ENCODE results near the gene POC1B. TPM values are rescaled to one million over a fixed set of nuclear protein-coding genes. Genes with fewer than 3 reads are reported as not detected.

Gene POC1B
- total RNA-seq, 1 experiment from 2014 or later, result 17.8 TPM

DNA sequence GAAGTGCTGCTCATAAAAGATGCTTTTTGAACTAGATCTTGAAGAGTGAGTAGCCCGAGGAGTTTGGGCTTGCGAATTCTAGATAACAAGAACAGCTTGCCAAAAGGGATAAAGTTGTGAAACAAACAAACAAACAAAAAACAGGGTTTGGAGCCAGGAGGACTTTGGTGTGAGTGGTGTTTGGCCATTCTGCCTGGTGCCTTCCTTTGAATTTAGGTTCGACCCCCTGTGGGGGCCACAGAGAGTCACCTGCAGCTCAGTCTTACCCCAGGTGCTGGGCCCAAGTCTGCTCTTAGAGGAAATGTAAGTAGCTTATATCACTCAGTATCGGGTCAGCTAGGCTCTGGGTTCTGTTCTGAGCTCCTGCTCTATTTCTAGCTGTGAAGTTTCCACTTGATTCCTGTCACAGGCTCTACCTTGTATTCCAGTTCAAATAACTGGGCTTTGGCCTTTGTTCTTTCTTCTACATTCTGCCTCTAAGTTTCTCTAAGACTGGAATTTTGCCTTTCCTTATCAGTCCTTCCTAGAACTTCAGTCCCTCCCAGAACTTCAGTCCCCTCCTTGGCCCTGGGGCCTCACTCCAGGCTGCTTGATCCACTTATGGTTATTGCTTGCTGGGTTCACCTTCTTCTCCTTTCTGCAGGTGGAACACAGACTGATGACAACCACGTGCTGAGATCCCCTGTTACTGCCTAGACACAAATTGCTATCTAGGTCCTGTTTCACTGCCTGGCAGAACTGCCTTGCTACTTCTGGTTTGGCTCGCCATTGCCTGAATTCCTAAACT is 153.1 kb downstream of the POC1B start:
- Mint-ChIP-seq H3K4me3 (no peak overlapping the region), H3K4me1 (peaks cover 46% of the 10 kb centered on the region), H3K27me3 (ENCODE audit: low read depth) (no peaks in the 10 kb centered on the region), H3K36me3 (peaks cover 2% of the 10 kb centered on the region), H3K27ac (peak overlapping the region; percentile 16; the same call in 1 of the 2 replicates), H3K9me3 (peaks cover 2% of the 10 kb centered on the region)
- TF ChIP-seq GRHL2 (CRISPR knock-in tag; IDR thresholded peaks at IDR 0.05; ENCODE audit: insufficient replicate concordance, severe bottlenecking), result no peak
- no peak for TF ChIP-seq ZNF396 (CRISPR knock-in tag; IDR thresholded peaks at IDR 0.05; ENCODE audit: borderline replicate concordance)
- TF ChIP-seq MYBL2 (CRISPR knock-in tag; IDR thresholded peaks at IDR 0.05), result no peak
- no peak for TF ChIP-seq ZNF263 (CRISPR knock-in tag; IDR thresholded peaks at IDR 0.05; ENCODE audit: low read depth)
- TF ChIP-seq, protein P1, sequence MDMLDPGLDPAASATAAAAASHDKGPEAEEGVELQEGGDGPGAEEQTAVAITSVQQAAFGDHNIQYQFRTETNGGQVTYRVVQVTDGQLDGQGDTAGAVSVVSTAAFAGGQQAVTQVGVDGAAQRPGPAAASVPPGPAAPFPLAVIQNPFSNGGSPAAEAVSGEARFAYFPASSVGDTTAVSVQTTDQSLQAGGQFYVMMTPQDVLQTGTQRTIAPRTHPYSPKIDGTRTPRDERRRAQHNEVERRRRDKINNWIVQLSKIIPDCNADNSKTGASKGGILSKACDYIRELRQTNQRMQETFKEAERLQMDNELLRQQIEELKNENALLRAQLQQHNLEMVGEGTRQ (CRISPR knock-in tag; IDR thresholded peaks at IDR 0.05), result no peak
- TF ChIP-seq CREB1 (CRISPR knock-in tag; IDR thresholded peaks at IDR 0.05), result no peak
- TF ChIP-seq, protein P2, sequence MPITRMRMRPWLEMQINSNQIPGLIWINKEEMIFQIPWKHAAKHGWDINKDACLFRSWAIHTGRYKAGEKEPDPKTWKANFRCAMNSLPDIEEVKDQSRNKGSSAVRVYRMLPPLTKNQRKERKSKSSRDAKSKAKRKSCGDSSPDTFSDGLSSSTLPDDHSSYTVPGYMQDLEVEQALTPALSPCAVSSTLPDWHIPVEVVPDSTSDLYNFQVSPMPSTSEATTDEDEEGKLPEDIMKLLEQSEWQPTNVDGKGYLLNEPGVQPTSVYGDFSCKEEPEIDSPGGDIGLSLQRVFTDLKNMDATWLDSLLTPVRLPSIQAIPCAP (CRISPR knock-in tag; IDR thresholded peaks at IDR 0.05), result no peak
- TF ChIP-seq, protein P3, sequence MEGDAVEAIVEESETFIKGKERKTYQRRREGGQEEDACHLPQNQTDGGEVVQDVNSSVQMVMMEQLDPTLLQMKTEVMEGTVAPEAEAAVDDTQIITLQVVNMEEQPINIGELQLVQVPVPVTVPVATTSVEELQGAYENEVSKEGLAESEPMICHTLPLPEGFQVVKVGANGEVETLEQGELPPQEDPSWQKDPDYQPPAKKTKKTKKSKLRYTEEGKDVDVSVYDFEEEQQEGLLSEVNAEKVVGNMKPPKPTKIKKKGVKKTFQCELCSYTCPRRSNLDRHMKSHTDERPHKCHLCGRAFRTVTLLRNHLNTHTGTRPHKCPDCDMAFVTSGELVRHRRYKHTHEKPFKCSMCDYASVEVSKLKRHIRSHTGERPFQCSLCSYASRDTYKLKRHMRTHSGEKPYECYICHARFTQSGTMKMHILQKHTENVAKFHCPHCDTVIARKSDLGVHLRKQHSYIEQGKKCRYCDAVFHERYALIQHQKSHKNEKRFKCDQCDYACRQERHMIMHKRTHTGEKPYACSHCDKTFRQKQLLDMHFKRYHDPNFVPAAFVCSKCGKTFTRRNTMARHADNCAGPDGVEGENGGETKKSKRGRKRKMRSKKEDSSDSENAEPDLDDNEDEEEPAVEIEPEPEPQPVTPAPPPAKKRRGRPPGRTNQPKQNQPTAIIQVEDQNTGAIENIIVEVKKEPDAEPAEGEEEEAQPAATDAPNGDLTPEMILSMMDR (IDR thresholded peaks at IDR 0.05), result no peak
- POLR2A ChIA-PET, result interaction anchor here (1.0 kb wide), 1 partner anchor 20 kb away, joined by 3 read pairs; the partner anchor contains the start of gene DUSP6
- DNase-seq (ENCODE audit: low spot score) (no peak), ATAC-seq (peak; percentile 45)
- CTCF ChIA-PET, result no interaction called here

DNA sequence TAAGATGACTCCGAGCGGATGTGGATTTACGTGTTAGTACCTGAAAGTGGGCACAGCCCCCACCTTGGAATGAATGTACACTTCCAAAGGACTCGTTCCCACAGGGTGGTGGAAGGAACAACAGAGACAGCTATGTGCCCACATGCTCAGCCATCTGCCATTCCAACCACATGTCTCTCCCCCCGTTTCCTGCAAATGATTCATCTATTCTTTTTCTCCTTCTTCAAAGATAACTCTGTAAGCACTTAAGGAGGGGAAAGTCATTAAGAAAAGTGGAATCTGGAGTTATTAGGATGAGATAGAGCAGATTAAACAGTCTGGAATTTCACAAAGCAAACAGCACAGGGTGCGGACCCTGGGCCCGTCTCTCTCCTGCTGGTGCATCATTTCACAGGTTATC is 155.0 kb downstream of the POC1B start:
- DNase-seq (ENCODE audit: low spot score) (no peak), ATAC-seq (no peak)
- CTCF ChIA-PET, result no interaction called here
- no peak overlapping the region for H3K4me3 Mint-ChIP-seq
- no peaks in the 10 kb centered on the region for H3K9me3 Mint-ChIP-seq
- H3K4me1 Mint-ChIP-seq, result peaks cover 46% of the 10 kb centered on the region
- POLR2A ChIA-PET, result no interaction called here
- no peaks in the 10 kb centered on the region for H3K27me3 Mint-ChIP-seq (ENCODE audit: low read depth)
- no peak overlapping the region for H3K27ac Mint-ChIP-seq
- no peaks in the 10 kb centered on the region for H3K36me3 Mint-ChIP-seq
- TF ChIP-seq EMX1 (CRISPR knock-in tag; IDR thresholded peaks at IDR 0.05) (no peak), NR1H2 (CRISPR knock-in tag; IDR thresholded peaks at IDR 0.05) (no peak), ATF1 (CRISPR knock-in tag; IDR thresholded peaks at IDR 0.05) (no peak), ZNF317 (CRISPR knock-in tag; IDR thresholded peaks at IDR 0.05; ENCODE audit: borderline replicate concordance, low read depth) (no peak), SP1 (CRISPR knock-in tag; conservative IDR thresholded peaks at IDR 0.05) (no peak), TP53 (CRISPR knock-in tag; IDR thresholded peaks at IDR 0.05) (no peak), NR3C1 (CRISPR knock-in tag; conservative IDR thresholded peaks at IDR 0.05; ENCODE audit: low read depth) (no peak), RELA (CRISPR knock-in tag; IDR thresholded peaks at IDR 0.05; ENCODE audit: borderline replicate concordance) (no peak)
- TF ChIP-seq, protein P2 (CRISPR knock-in tag; IDR thresholded peaks at IDR 0.05), result no peak
- TF ChIP-seq, protein P4, sequence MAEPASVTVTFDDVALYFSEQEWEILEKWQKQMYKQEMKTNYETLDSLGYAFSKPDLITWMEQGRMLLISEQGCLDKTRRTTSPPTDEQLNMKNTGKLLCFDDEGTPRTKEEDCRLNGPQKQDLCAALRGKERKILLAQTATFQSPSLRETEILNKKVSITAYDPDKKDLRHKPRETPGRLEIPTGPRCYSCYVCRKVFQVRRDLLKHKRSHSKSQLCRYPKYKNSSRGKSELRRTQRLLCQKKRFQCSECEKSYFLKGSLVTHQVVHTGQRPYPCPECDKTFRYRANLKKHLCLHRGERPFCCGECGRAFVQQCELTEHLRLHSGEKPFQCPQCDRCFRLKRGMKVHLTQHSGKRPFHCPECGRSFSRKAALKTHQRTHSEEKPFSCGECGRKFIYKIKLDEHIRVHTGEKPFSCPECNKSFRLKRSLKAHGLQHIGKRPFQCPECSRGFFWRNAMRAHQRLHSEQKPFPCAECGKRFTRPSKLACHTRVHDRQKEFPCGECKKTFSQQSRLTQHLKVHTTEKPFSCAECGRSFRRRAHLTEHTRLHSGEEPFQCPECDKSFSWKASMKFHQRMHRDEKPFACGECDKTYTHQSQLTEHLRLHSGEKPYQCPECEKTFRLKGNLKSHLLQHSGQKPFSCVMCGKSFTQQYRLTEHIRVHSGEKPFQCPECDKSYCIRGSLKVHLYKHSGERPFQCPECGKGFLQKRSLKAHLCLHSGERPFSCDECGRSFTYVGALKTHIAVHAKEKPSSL (CRISPR knock-in tag; conservative IDR thresholded peaks at IDR 0.05), result no peak
- TF ChIP-seq, protein P5, sequence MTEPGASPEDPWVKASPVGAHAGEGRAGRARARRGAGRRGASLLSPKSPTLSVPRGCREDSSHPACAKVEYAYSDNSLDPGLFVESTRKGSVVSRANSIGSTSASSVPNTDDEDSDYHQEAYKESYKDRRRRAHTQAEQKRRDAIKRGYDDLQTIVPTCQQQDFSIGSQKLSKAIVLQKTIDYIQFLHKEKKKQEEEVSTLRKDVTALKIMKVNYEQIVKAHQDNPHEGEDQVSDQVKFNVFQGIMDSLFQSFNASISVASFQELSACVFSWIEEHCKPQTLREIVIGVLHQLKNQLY (CRISPR knock-in tag; IDR thresholded peaks at IDR 0.05), result no peak
- TF ChIP-seq, protein P6, sequence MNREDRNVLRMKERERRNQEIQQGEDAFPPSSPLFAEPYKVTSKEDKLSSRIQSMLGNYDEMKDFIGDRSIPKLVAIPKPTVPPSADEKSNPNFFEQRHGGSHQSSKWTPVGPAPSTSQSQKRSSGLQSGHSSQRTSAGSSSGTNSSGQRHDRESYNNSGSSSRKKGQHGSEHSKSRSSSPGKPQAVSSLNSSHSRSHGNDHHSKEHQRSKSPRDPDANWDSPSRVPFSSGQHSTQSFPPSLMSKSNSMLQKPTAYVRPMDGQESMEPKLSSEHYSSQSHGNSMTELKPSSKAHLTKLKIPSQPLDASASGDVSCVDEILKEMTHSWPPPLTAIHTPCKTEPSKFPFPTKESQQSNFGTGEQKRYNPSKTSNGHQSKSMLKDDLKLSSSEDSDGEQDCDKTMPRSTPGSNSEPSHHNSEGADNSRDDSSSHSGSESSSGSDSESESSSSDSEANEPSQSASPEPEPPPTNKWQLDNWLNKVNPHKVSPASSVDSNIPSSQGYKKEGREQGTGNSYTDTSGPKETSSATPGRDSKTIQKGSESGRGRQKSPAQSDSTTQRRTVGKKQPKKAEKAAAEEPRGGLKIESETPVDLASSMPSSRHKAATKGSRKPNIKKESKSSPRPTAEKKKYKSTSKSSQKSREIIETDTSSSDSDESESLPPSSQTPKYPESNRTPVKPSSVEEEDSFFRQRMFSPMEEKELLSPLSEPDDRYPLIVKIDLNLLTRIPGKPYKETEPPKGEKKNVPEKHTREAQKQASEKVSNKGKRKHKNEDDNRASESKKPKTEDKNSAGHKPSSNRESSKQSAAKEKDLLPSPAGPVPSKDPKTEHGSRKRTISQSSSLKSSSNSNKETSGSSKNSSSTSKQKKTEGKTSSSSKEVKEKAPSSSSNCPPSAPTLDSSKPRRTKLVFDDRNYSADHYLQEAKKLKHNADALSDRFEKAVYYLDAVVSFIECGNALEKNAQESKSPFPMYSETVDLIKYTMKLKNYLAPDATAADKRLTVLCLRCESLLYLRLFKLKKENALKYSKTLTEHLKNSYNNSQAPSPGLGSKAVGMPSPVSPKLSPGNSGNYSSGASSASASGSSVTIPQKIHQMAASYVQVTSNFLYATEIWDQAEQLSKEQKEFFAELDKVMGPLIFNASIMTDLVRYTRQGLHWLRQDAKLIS (CRISPR knock-in tag; IDR thresholded peaks at IDR 0.05; ENCODE audit: borderline replicate concordance), result no peak
- TF ChIP-seq, protein P3 (IDR thresholded peaks at IDR 0.05), result no peak

All from WTC11 (cell line).